Colonic mucosa (tissue), 4 donors: ENCODE data around the gene ZNF845. TPM values are rescaled to one million over a fixed set of nuclear protein-coding genes. Genes with fewer than 3 reads are reported as not detected.
A peak's percentile ranks its signal among the peaks of the same experiment; 100 is the strongest.

Source experiments
- DNase-seq: peaks from one replicate; pipeline ENCODE4 v3.0.0-alpha.2; 2020
- H3K27ac ChIP-seq: fragments of 200-600 bp; one replicate; pipeline ENCODE4 v1.8.0; 2021
- H3K27me3 ChIP-seq: fragments of 200-600 bp; one replicate; pipeline ENCODE4 v1.8.0; 2021
- H3K36me3 ChIP-seq: fragments of 200-600 bp; one replicate; pipeline ENCODE4 v1.8.0; 2021
- H3K4me1 ChIP-seq: fragments of 200-600 bp; one replicate; pipeline ENCODE4 v1.8.0; 2021; ENCODE audit warnings: mild to moderate bottlenecking
- H3K4me3 ChIP-seq: fragments of 200-600 bp; one replicate; pipeline ENCODE4 v1.8.0; 2021
- H3K9ac ChIP-seq, 2 donors: one replicate each; pipeline ENCODE4 v1.7.0; 2013; ENCODE audit warnings: control low read depth in 2 of 2, low read depth in 2 of 2, low read length in 2 of 2
- H3K9me3 ChIP-seq: fragments of 200-600 bp; one replicate; pipeline ENCODE4 v1.8.0; 2021
- CTCF ChIP-seq: fragments of 200-600 bp; IDR thresholded peaks from one replicate; pipeline ENCODE4 v1.8.0; 2022; ENCODE audit warnings: antibody characterized with exemption, mild to moderate bottlenecking
- intact Hi-C: fragments of 100-400 bp; cut with DNase I; formaldehyde crosslinking; loops from one replicate; pipeline ENCODE4 v1.14.1; 2022
- total RNA-seq, 2 donors: library from RNA; stranded (reverse); fragmentation: NEBNext Ultra II Directional in 1 of 2; extraction: Animal tissue kit (Norgen Biotek cat#: 25700) in 1 of 2; gene quantifications; one replicate each; pipeline ENCODE4 v1.2.1, GENCODE V29; 2021
- donor health status: healthy.
- donor health status: DM: no; HTN: no; CAD: no.
- donor health status: DM: no; HTN: no; CAD: no.

The ZNF845 gene
- total RNA-seq, 2 donors from 2014 or later: 7.7 to 7.9 TPM

- no peak for DNase-seq
- Histone ChIP-seq H3K4me1 (no peaks in the 10 kb centered on the region), H3K27ac (no peak overlapping the region), H3K4me3 (no peak overlapping the region), H3K27me3 (no peaks in the 10 kb centered on the region), H3K36me3 (no peaks in the 10 kb centered on the region), H3K9me3 (no peaks in the 10 kb centered on the region), H3K9ac (no peak overlapping the region)
- intact Hi-C loops: no loop called here
- no peak for TF ChIP-seq CTCF
Observed at GRCh38 chr19:53308339-53308811, 25.2 kb upstream of the ZNF845 start.

- Histone ChIP-seq H3K36me3 (no peaks in the 10 kb centered on the region), H3K4me1 (no peaks in the 10 kb centered on the region), H3K4me3 (no peak overlapping the region), H3K27me3 (no peaks in the 10 kb centered on the region), H3K9ac (no peak overlapping the region), H3K9me3 (no peaks in the 10 kb centered on the region), H3K27ac (no peak overlapping the region)
- no peak for DNase-seq
- no peak for TF ChIP-seq CTCF
- intact Hi-C loops: no loop called here
Observed at GRCh38 chr19:53311044-53311443, 22.5 kb upstream of the ZNF845 start.

GRCh38 chr19:53311897-53312296 lies 21.7 kb upstream of the ZNF845 start:
- Histone ChIP-seq H3K27ac (no peak overlapping the region), H3K36me3 (no peaks in the 10 kb centered on the region), H3K4me1 (no peaks in the 10 kb centered on the region), H3K9me3 (no peaks in the 10 kb centered on the region), H3K4me3 (no peak overlapping the region), H3K9ac (no peak overlapping the region), H3K27me3 (no peaks in the 10 kb centered on the region)
- DNase-seq: no peak
- intact Hi-C loops: no loop called here
- TF ChIP-seq CTCF: no peak

- no peaks in the 10 kb centered on the region for H3K4me1 ChIP-seq
- no peaks in the 10 kb centered on the region for H3K27me3 ChIP-seq
- DNase-seq: no peak
- H3K4me3 ChIP-seq: no peak overlapping the region
- intact Hi-C loops: no loop called here
- H3K36me3 ChIP-seq: no peaks in the 10 kb centered on the region
- H3K9ac ChIP-seq: no peak overlapping the region
- no peak for TF ChIP-seq CTCF
- no peak overlapping the region for H3K27ac ChIP-seq
- no peaks in the 10 kb centered on the region for H3K9me3 ChIP-seq
Observed at GRCh38 chr19:53328967-53329366, 4.6 kb upstream of the ZNF845 start.

GRCh38 chr19:53332484-53332883 lies 1.1 kb upstream of the ZNF845 start:
- H3K36me3 ChIP-seq: no peaks in the 10 kb centered on the region
- TF ChIP-seq CTCF: no peak
- H3K4me3 ChIP-seq: peak overlapping the region; percentile 82
- H3K4me1 ChIP-seq: no peaks in the 10 kb centered on the region
- DNase-seq: no peak
- no peaks in the 10 kb centered on the region for H3K27me3 ChIP-seq
- no peak overlapping the region for H3K27ac ChIP-seq
- no peaks in the 10 kb centered on the region for H3K9me3 ChIP-seq
- H3K9ac ChIP-seq: no peak overlapping the region
- intact Hi-C loops: loop anchor here (10.0 kb wide), 1 partner anchor 138 kb away; the partner anchor contains the start of gene ZNF665
